EH (cell line): ENCODE measurements around the gene ANKRD42.

Experiments used
- DNase-seq: peaks from one replicate; pipeline ENCODE4 v3.0.0-alpha.2; 2015; ENCODE audit warnings: low read depth

ANKRD42 gene

GRCh38 chr11:83292709-83293456 is 99.4 kb downstream of the ANKRD42 start:
- DNase-seq: peak; percentile 73

GRCh38 chr11:83293457-83293774 is 99.9 kb downstream of the ANKRD42 start:
- no peak for DNase-seq

GRCh38 chr11:83294208-83294607 is 100.7 kb downstream of the ANKRD42 start:
- DNase-seq: no peak
